ENCODE measurements around the gene ATP11A. TPM values are rescaled to one million over a fixed set of nuclear protein-coding genes. Genes with fewer than 3 reads are reported as not detected.
A peak's percentile ranks its signal among the peaks of the same experiment; 100 is the strongest.

The ATP11A gene
- total RNA-seq, 1 donor from 2014 or later: 211 TPM

DNA sequence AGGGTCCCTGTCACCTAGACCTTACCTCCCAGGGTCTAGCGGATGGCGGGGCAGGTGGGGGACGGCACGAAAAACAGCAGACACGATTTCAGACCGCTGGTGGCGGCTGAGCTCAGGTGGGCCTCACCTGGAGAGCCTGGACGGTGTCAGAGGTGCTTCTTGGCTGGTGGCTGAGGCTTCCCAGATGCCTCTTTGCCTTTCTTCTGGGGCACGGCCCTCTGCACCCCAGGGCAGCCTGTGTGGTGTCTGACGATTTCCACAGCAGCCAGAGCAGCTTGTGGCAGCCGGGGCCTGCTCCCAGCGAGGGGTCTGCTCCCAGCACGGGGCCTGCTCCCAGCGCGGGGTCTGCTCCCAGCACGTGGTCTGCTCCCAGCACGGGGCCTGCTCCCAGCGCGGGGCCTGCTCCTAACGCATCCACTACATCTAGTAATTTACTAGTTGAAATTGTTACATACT, 66.7 kb downstream of the ATP11A start:
- peaks cover 12% of the 10 kb centered on the region for H3K36me3 Mint-ChIP-seq (ENCODE audit: low read depth, unreplicated experiment)
- TF ChIP-seq, protein P1, sequence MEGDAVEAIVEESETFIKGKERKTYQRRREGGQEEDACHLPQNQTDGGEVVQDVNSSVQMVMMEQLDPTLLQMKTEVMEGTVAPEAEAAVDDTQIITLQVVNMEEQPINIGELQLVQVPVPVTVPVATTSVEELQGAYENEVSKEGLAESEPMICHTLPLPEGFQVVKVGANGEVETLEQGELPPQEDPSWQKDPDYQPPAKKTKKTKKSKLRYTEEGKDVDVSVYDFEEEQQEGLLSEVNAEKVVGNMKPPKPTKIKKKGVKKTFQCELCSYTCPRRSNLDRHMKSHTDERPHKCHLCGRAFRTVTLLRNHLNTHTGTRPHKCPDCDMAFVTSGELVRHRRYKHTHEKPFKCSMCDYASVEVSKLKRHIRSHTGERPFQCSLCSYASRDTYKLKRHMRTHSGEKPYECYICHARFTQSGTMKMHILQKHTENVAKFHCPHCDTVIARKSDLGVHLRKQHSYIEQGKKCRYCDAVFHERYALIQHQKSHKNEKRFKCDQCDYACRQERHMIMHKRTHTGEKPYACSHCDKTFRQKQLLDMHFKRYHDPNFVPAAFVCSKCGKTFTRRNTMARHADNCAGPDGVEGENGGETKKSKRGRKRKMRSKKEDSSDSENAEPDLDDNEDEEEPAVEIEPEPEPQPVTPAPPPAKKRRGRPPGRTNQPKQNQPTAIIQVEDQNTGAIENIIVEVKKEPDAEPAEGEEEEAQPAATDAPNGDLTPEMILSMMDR (IDR thresholded peaks at IDR 0.05; ENCODE audit: unreplicated experiment): no peak
- peaks cover 52% of the 10 kb centered on the region for H3K4me1 Mint-ChIP-seq (ENCODE audit: unreplicated experiment)
- no peak for DNase-seq (ENCODE audit: low spot score)
- no peak overlapping the region for H3K27ac Mint-ChIP-seq (ENCODE audit: unreplicated experiment)
- no peak overlapping the region for H3K4me3 Mint-ChIP-seq (ENCODE audit: unreplicated experiment)
- H3K9me3 Mint-ChIP-seq (ENCODE audit: unreplicated experiment): no peaks in the 10 kb centered on the region
- peaks cover 7% of the 10 kb centered on the region for H3K27me3 Mint-ChIP-seq (ENCODE audit: unreplicated experiment)

DNA sequence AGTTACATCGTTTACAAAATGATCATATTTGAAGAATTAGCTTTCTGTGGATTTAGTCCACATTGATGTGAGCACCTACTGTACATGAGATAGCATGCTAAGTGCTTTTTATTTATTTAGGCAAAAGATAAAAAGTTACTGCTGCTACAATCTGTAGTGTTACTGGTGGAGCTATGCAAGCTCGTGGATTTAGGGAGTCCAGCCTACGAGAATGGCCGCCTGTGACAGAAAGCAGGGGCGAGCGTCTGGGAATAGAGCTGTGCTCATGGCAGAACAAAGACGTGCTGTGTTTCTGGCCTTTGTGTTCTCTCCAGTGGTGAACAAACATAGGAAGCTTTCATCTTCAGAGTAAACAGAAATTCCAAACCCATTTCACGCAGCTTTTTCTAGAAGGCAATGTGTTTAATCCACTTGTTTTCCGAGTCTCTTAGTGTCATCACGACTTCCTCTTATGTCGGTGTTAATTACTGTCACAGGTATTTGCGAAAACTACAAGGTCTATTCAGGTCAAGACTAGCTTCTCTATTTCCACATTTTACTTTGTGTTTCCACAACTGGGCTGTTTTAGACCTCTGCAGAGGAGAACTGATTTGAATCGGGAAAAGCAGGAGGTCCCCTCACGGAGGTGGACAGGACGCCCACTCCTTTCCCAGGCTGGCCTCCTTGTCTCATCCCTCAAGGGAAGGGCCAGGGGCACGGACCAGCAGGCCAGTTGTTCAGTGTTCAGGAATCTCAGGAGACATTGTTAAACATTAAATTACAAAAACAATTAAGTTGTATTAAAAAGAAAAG, 67.3 kb downstream of the ATP11A start:
- peaks cover 7% of the 10 kb centered on the region for H3K27me3 Mint-ChIP-seq (ENCODE audit: unreplicated experiment)
- DNase-seq (ENCODE audit: low spot score): no peak
- peaks cover 46% of the 10 kb centered on the region for H3K4me1 Mint-ChIP-seq (ENCODE audit: unreplicated experiment)
- H3K9me3 Mint-ChIP-seq (ENCODE audit: unreplicated experiment): no peaks in the 10 kb centered on the region
- H3K4me3 Mint-ChIP-seq (ENCODE audit: unreplicated experiment): peak overlapping the region; percentile 79
- TF ChIP-seq, protein P1 (IDR thresholded peaks at IDR 0.05; ENCODE audit: unreplicated experiment): no peak
- H3K27ac Mint-ChIP-seq (ENCODE audit: unreplicated experiment): peak overlapping the region; percentile 97
- peaks cover 12% of the 10 kb centered on the region for H3K36me3 Mint-ChIP-seq (ENCODE audit: low read depth, unreplicated experiment)

DNA sequence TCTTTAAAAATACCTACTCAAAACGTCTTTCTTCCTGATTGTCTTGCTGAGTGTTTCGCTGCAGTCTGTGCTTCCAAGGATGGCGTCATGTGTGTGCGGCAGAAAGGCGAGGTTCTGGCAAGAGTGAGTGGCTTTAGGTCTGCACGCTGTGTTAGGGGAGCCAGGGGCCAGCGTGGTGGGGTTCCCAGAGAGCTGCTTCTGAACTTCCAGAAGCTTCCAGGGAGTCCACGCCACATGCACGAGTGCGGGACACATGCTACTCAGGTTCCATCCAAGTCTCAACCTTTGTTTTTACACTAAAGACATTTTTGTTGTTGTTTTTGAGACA, 67.9 kb downstream of the ATP11A start:
- H3K4me3 Mint-ChIP-seq (ENCODE audit: unreplicated experiment): peak overlapping the region; percentile 35
- H3K4me1 Mint-ChIP-seq (ENCODE audit: unreplicated experiment): peaks cover 47% of the 10 kb centered on the region
- H3K27ac Mint-ChIP-seq (ENCODE audit: unreplicated experiment): peak overlapping the region; percentile 97
- peaks cover 11% of the 10 kb centered on the region for H3K27me3 Mint-ChIP-seq (ENCODE audit: unreplicated experiment)
- TF ChIP-seq, protein P1 (IDR thresholded peaks at IDR 0.05; ENCODE audit: unreplicated experiment): no peak
- H3K9me3 Mint-ChIP-seq (ENCODE audit: unreplicated experiment): no peaks in the 10 kb centered on the region
- H3K36me3 Mint-ChIP-seq (ENCODE audit: low read depth, unreplicated experiment): peaks cover 17% of the 10 kb centered on the region
- DNase-seq (ENCODE audit: low spot score): no peak

DNA sequence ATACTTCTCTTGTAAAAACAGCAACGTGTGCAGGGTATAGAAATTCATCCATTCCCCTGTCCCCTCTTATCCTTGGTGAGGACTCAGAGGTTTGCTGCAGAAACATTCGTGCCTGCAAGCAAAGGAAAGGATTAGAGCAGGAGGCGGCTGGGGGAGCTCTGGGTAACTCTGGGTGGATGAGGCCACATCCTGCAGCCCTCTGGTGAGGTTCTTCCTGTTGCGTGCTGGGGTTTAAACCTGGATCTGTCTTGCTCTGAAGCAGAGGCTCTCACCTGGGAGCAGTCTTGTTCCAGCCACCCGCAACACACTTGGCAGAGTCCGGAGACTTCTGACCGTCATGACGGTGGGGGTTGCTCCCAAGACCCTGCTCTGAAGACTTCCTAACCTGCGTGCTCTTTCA, 69.2 kb downstream of the ATP11A start:
- H3K4me1 Mint-ChIP-seq (ENCODE audit: unreplicated experiment): peaks cover 43% of the 10 kb centered on the region
- peak; percentile 32 for DNase-seq (ENCODE audit: low spot score)
- peak overlapping the region; percentile 38 for H3K4me3 Mint-ChIP-seq (ENCODE audit: unreplicated experiment)
- peaks cover 11% of the 10 kb centered on the region for H3K27me3 Mint-ChIP-seq (ENCODE audit: unreplicated experiment)
- no peaks in the 10 kb centered on the region for H3K9me3 Mint-ChIP-seq (ENCODE audit: unreplicated experiment)
- peaks cover 19% of the 10 kb centered on the region for H3K36me3 Mint-ChIP-seq (ENCODE audit: low read depth, unreplicated experiment)
- H3K27ac Mint-ChIP-seq (ENCODE audit: unreplicated experiment): peak overlapping the region; percentile 68
- TF ChIP-seq, protein P1 (IDR thresholded peaks at IDR 0.05; ENCODE audit: unreplicated experiment): no peak

DNA sequence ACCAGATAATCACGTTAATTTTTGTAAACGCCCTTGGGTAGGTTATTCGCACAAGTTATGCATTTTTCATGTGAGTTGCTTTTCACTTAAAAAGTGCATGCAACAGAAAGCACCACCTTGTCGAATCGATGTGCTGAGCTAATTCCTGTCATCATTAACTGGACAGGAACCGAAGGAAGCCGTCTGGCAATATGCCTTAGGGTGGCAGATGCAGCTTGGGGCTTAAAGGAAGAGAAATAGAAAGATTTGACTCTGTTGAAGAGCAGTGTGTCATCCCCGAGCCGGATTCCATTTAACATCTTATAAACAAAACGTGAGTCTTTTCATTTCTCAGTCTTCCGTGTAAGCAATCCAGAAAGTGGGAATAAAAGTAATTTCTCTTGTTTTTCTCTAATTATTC, 70.0 kb downstream of the ATP11A start:
- H3K27me3 Mint-ChIP-seq (ENCODE audit: unreplicated experiment): peaks cover 11% of the 10 kb centered on the region
- H3K4me1 Mint-ChIP-seq (ENCODE audit: unreplicated experiment): peaks cover 43% of the 10 kb centered on the region
- no peak for DNase-seq (ENCODE audit: low spot score)
- no peaks in the 10 kb centered on the region for H3K9me3 Mint-ChIP-seq (ENCODE audit: unreplicated experiment)
- H3K27ac Mint-ChIP-seq (ENCODE audit: unreplicated experiment): no peak overlapping the region
- H3K4me3 Mint-ChIP-seq (ENCODE audit: unreplicated experiment): peak overlapping the region; percentile 9
- peaks cover 19% of the 10 kb centered on the region for H3K36me3 Mint-ChIP-seq (ENCODE audit: low read depth, unreplicated experiment)
- TF ChIP-seq, protein P1 (IDR thresholded peaks at IDR 0.05; ENCODE audit: unreplicated experiment): no peak

Measured in endothelial cell (in vitro differentiated cells).